DMS53 treated with DMSO at 0.1 percent for 48 hours (cell line): Measurements from ENCODE around the gene HES7.

Experiments
- DNase-seq: peaks from one replicate; lab custom pipeline; 2025; ENCODE audit not compliant: unreplicated experiment; lab: John Stamatoyannopoulos, UW

Gene HES7

DNA sequence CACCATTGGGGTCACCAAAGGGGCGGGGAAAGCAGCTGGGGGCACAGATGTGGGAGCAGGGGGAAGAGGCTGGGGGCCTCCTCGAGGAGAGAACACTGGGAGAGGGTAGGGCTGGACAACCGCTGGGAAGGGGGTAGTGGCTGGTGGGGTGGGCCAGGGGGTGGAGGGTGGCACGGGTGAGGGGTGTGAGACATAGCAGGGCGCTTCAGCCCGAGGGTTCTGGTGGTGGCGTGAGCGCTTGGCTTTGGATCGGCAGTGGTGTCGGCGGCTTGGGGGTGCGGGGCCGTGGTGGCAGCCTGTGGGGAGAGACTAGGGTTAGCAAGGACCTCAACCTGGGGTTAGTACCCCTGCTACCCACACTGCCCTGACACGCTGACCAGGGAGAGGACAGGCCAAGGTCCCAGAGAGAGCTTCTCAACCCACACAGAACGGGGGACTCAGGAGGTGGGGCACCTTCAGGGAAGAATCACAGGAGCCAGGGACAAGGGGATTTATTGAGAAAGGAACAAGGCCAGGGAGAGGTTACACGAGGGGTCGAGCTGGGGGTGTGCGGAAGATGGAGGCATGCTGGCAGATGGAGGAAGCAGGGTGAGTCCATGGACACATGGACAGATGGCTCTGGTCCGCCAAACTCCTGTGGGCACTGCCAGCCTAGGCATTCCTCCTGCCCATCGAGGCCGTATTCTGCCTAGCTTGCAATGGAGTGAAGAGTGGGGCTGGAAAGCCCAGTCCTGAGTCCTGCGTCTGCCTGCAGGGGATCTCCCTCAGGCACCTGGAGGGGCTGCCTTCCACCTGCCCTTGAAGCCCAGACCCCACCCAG is 19.9 kb upstream of the HES7 start:
- DNase-seq = no peak

DNA sequence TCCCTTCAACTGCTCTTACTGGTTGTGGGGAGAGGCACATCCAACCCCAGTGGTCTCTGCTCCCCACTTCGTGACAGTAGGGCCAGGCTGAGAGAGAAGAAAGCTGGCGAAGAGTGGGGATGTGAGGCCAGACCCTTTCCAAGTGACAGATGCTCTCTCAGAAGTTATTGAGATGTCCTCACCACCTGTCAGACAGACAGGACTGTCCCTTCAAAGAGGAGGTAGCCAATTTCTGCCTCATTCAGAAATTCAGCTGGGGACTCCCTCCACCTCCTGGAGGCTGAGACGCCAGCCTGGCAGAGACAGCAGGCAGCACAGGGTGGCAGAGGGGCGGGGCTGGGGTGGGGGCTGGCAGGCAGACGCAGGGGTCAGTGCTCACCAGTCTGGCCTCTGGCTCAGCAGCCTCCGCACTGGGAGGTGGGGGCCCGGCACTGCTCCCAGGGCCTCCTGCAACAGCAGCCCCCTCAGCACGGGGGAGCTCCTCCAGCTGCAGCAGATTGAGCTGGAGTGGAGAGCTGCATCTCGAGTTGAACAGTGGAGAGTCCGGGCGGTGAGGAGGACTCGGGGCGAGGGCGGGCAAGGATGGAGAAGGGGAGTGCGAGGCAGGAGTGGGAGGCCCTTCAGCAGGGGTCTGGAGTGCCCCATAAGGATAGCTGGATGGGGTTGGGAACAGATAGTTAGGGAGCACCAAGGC is 19.1 kb upstream of the HES7 start:
- DNase-seq = no peak

DNA sequence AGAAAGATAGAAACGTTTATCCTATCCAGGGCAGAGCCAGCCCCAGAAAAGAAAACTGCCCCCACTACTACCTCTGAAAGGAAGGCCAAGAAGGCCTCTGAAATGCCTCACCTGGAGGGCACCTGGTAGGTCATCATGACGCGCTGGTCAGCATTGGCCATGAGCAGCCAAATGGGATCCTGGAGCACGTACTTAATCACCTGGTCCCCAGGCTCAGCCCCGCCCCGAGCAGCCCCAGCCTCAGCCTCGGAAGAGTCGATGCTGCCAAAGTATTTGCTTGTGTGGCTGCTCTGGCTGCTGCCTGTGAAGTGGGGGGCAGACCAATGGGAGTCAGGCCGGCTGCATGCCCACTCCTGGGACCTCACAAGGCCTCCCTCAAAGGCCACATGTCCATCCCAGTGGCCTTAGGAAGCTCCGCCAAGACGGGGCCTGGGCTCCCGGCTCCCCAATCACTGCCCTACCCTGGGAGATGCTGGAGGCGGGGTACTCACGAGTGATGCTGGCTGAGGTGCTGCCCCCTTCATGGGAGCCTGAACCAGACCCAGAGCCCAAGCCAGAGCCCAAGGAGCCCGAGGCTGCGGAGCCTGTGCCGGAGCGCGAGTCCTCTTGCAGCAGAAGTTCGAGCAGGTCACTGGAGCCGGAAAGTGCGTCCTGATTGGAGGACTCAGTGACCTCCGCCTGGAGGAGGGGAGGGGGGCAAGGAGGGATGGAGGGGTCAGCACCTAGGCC is 18.4 kb upstream of the HES7 start:
- DNase-seq = no peak

DNA sequence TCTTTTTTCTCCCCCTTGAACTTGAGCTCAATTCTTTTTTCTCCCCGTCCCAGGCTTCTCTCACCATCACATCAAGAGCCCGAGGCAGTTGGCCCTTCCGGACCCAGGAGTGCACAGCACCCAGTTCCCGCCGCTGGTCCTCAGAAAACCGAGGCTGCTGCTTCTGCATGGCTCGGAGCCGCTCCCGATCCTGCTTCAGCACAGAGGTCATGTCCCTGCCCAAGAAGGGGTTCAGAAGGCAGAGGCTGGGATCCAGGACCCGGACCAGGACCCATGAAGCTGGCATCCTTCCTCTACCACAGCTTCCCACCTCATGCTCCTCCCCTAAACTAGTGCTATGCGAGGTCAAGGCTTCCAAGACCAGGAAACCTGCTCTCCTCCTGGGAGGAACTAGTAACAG is 17.8 kb upstream of the HES7 start:
- no peak for DNase-seq

- DNase-seq = no peak
These were observed 17.1 kb upstream of the HES7 start for GRCh38 chr17:8141045-8141444.

DNA sequence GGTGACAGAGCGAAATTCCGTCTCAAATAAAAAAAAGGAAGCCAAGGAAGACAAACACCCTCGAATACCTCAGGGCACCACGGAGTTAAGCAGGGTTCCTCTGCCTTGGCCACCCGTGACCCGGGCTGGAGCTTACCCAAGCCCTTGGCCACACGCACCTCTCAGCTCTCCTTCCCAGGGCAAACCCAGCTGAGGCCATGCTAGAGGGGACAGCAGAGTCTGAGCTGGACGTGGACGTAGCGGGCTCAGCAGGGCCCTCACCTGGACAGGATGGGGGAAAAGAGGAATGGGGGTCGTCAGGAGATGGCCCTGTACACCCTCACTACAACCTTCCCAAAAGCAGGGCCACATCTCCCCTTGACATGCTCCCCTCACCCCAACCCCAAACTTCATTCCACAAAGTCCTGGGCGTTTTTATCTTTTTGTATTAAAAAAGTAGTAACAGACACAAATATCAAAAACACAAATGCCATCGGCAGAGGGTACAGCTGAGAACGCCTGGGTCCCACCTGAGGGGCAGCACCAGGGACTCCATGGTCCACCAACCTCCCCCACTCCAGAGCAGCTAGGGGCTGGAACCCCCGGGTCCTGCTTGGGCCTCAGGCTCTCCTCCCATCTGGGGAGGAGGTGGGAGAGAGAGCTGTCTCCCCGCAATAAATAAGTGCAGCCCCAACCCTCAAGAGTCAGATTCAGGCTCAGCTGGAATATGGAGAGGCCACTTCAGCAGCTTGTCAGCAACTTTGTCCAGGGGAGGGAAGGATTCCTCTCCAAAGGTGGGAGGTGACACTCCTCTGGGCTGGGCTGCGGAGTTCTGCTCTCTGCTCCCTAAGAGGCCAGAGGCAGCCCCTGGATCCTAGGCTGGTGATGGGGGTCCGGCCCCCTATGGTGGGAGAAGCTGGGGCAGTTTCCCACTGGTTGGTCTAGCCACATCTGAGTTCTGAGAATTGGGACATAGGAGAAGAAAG is 16.4 kb upstream of the HES7 start:
- DNase-seq = no peak

- peak; percentile 96 for DNase-seq
These were observed 14.9 kb upstream of the HES7 start for GRCh38 chr17:8138672-8139371.

GRCh38 chr17:8138374-8138671 is 14.4 kb upstream of the HES7 start:
- DNase-seq = no peak

DNA sequence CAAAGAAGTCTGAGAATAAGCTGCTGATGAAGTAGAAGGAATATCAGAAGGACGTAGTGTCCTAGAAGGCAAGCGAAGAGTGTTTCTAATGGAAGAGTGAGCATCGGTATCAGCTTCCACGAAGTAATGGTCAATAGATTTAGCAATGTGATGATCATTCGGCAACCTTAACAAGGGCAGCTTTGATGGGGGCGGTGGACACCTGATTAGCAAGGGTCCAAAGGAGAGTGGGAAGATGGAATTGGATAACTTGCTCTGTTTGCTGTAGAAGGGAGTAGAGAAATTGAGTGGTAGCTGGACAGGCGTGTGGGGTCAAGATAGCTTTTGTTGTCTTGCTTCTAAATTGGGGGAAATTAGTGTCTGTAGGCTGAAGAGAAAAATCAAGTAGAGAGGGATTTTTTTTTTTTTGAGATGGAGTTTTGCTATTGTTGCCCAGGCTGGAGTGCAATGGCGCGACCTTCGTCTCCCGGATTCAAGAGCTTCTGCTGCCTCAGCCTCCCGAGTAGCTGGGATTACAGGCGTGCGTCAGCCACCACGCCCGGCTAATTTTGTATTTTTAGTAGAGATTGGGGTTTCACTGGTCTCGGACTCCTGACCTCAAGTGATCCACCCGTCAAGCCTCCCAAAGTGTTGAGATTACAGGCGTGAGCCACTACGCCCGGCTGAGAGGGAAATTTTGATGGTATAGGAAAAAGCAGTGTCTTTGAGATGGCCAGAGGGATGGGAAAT is 13.9 kb upstream of the HES7 start:
- no peak for DNase-seq

DNA sequence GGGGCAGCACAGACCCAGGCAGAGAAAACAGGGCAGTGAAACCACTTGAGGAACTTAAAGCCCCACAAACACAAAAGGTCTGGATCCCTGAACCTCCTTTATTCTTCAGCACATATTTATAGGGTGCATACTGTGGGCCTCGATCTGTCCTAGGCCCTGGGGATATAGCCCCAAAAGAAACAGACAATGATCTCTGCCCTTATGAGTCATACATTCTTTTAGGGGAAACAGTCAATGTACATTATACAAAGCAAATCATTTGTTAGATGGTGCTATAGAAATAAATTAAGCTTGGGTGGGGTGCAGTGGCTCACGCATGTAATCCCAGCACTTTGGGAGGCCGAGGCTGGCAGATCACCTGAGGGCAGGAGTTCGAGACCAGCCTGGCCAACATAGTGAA is 10.0 kb upstream of the HES7 start:
- DNase-seq = no peak

DNA sequence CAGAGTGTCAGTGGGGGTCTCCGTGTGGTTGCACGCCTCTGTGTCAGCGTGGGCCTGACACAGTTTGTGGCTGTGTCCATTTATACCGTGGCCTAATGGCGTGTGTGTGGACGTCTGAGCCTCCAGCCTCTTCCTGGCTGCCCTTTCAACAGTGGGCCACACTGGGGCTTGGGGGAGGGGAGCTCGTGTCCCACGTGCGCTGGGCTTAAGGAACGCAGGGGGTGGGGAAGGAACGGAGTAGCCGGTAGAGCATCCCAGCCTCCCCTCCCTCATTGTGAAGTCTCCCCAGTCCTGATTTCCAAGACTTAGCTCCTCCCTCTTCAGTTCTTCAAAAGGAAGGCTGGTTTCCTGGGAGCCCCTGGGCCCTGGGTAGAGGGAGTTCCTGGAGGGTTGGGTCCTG is 9.5 kb upstream of the HES7 start:
- no peak for DNase-seq

GRCh38 chr17:8131844-8132441 is 8.0 kb upstream of the HES7 start:
- DNase-seq = peak; percentile 85

DNA sequence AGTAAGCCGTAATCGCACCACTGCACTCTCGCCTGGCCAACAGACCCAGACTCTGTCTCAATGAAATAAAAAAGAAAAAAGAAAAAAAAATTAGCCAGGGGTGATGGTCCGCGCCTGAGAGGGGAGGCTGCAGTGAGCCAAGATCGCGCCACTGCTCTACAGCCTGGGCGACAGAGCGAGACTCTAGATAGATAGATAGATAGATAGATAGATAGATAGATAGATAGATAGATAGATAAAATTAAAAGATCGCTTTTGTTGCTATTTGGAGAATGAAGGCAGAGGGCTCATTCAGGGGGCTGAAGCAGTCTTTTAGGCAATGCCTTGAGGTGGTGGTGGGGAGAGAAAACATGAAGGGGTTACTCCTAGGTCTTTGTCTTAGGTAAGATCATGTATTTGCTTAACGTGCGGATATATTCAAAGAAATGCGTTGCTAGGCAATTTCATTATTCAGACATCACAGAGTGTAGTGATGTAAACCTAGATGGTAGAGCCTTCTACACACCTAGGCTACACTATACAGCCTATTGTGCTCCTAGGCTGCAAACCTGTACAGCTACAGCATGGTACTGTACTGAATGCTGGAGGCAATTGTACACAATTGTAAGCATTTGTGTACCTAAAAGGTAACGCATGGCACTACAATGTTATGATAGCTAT is 4.3 kb upstream of the HES7 start:
- no peak for DNase-seq

DNA sequence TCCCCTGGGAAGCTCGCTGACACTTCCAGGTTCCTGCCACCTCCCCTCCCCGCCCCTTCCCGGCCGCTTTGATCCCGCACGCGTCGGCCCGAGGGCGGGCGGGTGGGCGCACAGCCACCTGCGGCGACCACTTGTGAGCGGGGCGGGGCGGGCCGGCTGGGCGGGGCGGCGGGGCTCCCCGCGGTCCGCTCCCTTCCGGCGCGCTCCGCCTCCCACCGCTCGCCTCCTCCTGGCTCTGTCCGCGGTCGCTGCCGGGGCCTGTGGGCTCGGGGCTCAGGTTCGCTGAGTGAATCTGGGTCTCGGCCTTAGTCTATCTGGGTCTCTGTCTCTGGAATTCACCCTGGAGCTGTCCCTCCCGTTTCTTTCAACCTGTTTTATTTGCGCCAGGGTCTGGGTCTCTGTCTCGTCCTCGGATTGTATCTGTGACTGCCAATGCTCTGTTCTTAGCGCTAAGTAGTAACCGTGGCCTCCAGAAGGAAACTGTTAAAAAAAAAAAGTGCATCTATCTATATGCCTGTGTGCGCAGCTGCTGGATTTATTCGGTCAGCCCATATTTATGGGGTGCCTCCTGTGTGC is 2.7 kb upstream of the HES7 start:
- DNase-seq = peak; percentile 87

DNA sequence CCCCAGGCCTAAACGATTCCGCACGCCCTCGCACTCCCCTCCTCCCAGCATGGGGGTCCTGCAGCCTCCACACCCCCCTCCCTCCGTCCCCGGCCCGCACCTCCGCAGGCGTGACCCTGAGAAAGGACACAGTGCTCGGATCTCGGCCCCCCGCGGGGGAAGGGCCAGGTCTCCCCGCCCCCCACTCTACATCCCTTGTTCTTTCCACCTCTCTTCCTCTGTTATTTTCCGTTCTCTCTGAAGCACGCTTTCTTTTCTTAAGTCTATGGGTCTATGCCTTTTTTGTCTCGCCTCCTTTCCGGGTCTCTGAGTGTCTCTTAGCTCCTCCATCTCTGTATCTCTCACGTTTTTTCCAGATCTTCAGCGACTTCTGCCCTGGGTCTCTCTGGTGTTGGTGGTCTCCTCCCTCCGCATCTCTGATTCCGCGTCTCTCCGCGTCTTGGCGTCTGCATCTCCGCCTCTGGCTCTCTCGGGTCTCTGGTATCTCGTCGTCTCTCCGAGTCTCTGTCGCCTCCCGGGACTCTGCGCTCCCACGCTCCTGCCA is 2.1 kb upstream of the HES7 start:
- DNase-seq = peak; percentile 68

GRCh38 chr17:8125154-8125946 is 1.4 kb upstream of the HES7 start:
- peak; percentile 70 for DNase-seq
